GM12878 (cell line): ENCODE results near the gene SFMBT1.

Experiments used
- EP300 ChIP-seq, 2 experiments: fragments of 150-350 bp in 1 of 2; IDR thresholded peaks; 2 replicates each; pipeline ENCODE4 v1.6.1; 2011 to 2012; ENCODE audit warnings: low read depth in 2 of 2, low read length in 2 of 2, borderline replicate concordance in 1 of 2, improper control_type of control experiment in 1 of 2, inconsistent platforms in 1 of 2; ENCODE audit not compliant: control insufficient read depth in 1 of 2
- FOXK2 ChIP-seq: fragments of 450-650 bp; IDR thresholded peaks from 2 replicates; pipeline ENCODE4 v1.6.1; 2017; ENCODE audit warnings: mild to moderate bottlenecking, moderate library complexity
- LARP7 ChIP-seq: fragments of 450-650 bp; IDR thresholded peaks from 2 replicates; pipeline ENCODE4 v1.6.1; 2017; ENCODE audit warnings: mild to moderate bottlenecking
- MYC ChIP-seq: IDR thresholded peaks from 2 replicates; pipeline ENCODE4 v1.6.1; 2011; ENCODE audit warnings: mild to moderate bottlenecking, low read length, moderate library complexity, inconsistent platforms; ENCODE audit not compliant: insufficient read depth, insufficient replicate concordance, insufficient read length, severe bottlenecking
- POLR2A ChIP-seq: IDR thresholded peaks from 2 replicates; pipeline ENCODE4 v1.6.1; 2011; ENCODE audit warnings: low read depth, mild to moderate bottlenecking, low read length
- ZNF274 ChIP-seq: IDR thresholded peaks from one replicate; pipeline ENCODE4 v1.8.0; 2011; ENCODE audit not compliant: insufficient read length, insufficient read depth
- ZSCAN29 ChIP-seq: fragments of 450-650 bp; IDR thresholded peaks from 2 replicates; pipeline ENCODE4 v1.6.1; 2017; ENCODE audit warnings: mild to moderate bottlenecking, moderate library complexity
- TF ChIP-seq, protein P1 (sequence below): IDR thresholded peaks from 2 replicates; pipeline ENCODE4 v1.6.1; 2012; ENCODE audit warnings: low read length, inconsistent platforms
- TF ChIP-seq, protein P2 (sequence below), 3 experiments: IDR thresholded peaks in 2 of 3; conservative IDR thresholded peaks in 1 of 3; 2 replicates each; pipeline ENCODE4 v1.5.1; 2011; ENCODE audit warnings: low read depth in 3 of 3, low read length in 3 of 3, mild to moderate bottlenecking in 3 of 3, control low read depth in 2 of 3, moderate library complexity in 2 of 3, inconsistent platforms in 1 of 3, mixed read lengths in 1 of 3; ENCODE audit not compliant: control insufficient read depth in 2 of 3, insufficient read depth in 1 of 3; ENCODE audit errors: extremely low read depth in 1 of 3
- TF ChIP-seq, protein P3 (sequence below): fragments of 150-350 bp; IDR thresholded peaks from 2 replicates; pipeline ENCODE4 v1.6.1; 2014; ENCODE audit warnings: mild to moderate bottlenecking, low read depth, low read length

DNA sequence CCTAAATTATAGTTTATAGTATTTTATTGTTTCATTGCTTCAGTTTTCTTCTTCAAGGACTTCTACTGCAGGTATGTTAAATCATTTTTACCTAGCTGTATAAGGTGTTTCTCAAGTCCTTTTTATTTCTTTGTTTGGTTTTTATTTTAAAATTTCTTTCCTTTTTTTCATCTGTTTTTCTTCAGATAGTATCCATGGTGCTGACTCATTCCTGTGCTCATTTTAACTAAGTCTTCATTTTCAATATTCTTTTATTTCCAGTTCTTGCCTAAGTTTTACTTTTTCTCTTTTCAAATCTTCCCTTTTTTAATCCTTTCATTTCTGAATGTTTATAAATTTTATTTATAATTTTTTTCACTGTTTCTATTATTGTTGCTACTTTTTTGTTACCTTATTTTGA, 106.3 kb downstream of the SFMBT1 start:
- TF ChIP-seq, protein P1, sequence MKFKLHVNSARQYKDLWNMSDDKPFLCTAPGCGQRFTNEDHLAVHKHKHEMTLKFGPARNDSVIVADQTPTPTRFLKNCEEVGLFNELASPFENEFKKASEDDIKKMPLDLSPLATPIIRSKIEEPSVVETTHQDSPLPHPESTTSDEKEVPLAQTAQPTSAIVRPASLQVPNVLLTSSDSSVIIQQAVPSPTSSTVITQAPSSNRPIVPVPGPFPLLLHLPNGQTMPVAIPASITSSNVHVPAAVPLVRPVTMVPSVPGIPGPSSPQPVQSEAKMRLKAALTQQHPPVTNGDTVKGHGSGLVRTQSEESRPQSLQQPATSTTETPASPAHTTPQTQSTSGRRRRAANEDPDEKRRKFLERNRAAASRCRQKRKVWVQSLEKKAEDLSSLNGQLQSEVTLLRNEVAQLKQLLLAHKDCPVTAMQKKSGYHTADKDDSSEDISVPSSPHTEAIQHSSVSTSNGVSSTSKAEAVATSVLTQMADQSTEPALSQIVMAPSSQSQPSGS, result no peak
- TF ChIP-seq, protein P2, sequence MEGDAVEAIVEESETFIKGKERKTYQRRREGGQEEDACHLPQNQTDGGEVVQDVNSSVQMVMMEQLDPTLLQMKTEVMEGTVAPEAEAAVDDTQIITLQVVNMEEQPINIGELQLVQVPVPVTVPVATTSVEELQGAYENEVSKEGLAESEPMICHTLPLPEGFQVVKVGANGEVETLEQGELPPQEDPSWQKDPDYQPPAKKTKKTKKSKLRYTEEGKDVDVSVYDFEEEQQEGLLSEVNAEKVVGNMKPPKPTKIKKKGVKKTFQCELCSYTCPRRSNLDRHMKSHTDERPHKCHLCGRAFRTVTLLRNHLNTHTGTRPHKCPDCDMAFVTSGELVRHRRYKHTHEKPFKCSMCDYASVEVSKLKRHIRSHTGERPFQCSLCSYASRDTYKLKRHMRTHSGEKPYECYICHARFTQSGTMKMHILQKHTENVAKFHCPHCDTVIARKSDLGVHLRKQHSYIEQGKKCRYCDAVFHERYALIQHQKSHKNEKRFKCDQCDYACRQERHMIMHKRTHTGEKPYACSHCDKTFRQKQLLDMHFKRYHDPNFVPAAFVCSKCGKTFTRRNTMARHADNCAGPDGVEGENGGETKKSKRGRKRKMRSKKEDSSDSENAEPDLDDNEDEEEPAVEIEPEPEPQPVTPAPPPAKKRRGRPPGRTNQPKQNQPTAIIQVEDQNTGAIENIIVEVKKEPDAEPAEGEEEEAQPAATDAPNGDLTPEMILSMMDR (IDR thresholded peaks at IDR 0.05 in 2 of 3, conservative IDR thresholded peaks at IDR 0.05 in 1 of 3; ENCODE audit: control insufficient read depth in 2 of 3, extremely low read depth in 1 of 3, insufficient read depth in 1 of 3, low read depth in 3 of 3, low read length in 3 of 3), result no peak
- TF ChIP-seq MYC (no peak), LARP7 (no peak), POLR2A (no peak), ZNF274 (no peak), EP300 (IDR thresholded peaks at IDR 0.05; ENCODE audit: borderline replicate concordance in 1 of 2, control insufficient read depth in 1 of 2, low read depth in 2 of 2, low read length in 2 of 2) (no peak), FOXK2 (no peak), ZSCAN29 (no peak)
- TF ChIP-seq, protein P3, sequence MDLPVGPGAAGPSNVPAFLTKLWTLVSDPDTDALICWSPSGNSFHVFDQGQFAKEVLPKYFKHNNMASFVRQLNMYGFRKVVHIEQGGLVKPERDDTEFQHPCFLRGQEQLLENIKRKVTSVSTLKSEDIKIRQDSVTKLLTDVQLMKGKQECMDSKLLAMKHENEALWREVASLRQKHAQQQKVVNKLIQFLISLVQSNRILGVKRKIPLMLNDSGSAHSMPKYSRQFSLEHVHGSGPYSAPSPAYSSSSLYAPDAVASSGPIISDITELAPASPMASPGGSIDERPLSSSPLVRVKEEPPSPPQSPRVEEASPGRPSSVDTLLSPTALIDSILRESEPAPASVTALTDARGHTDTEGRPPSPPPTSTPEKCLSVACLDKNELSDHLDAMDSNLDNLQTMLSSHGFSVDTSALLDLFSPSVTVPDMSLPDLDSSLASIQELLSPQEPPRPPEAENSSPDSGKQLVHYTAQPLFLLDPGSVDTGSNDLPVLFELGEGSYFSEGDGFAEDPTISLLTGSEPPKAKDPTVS, result no peak
